ENCODE results near the gene HES6.

- peak; percentile 78 to 91 for TF ChIP-seq POLR2A (IDR thresholded peaks at IDR 0.05)
- TF ChIP-seq, protein P1, sequence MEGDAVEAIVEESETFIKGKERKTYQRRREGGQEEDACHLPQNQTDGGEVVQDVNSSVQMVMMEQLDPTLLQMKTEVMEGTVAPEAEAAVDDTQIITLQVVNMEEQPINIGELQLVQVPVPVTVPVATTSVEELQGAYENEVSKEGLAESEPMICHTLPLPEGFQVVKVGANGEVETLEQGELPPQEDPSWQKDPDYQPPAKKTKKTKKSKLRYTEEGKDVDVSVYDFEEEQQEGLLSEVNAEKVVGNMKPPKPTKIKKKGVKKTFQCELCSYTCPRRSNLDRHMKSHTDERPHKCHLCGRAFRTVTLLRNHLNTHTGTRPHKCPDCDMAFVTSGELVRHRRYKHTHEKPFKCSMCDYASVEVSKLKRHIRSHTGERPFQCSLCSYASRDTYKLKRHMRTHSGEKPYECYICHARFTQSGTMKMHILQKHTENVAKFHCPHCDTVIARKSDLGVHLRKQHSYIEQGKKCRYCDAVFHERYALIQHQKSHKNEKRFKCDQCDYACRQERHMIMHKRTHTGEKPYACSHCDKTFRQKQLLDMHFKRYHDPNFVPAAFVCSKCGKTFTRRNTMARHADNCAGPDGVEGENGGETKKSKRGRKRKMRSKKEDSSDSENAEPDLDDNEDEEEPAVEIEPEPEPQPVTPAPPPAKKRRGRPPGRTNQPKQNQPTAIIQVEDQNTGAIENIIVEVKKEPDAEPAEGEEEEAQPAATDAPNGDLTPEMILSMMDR (IDR thresholded peaks at IDR 0.05): peak in 1 of 4 experiments; percentile 11
Observed at GRCh38 chr2:238203094-238203972, 36.5 kb downstream of the HES6 start, which contains the start of gene ILKAP.

Measured in uterus (tissue), 2 donors.